RWPE2 (cell line): ENCODE data around the gene SBK1.

Source experiments
- ATAC-seq: fragments of 200-7000 bp; cut with Tn5 transposase; 3 replicates; pipeline ENCODE4 v1.9.1; 2021; ENCODE audit warnings: low read depth
- DNase-seq: peaks from one replicate; pipeline ENCODE4 v3.0.0-alpha.2; 2020; ENCODE audit warnings: low spot score
- H3K27ac ChIP-seq: fragments of 450-650 bp; 2 replicates; pipeline ENCODE4 v1.5.1; 2017; ENCODE audit warnings: mild to moderate bottlenecking; ENCODE audit not compliant: poor library complexity, severe bottlenecking
- H3K27me3 ChIP-seq: fragments of 250-450 bp; sonication (Bioruptor Pico); 2 replicates; pipeline ENCODE4 v1.5.1; 2021; ENCODE audit warnings: mild to moderate bottlenecking, moderate library complexity; ENCODE audit not compliant: insufficient read depth, poor library complexity, severe bottlenecking
- H3K36me3 ChIP-seq: fragments of 250-450 bp; sonication (Bioruptor Pico); 2 replicates; pipeline ENCODE4 v1.5.1; 2020; ENCODE audit warnings: low read depth, mild to moderate bottlenecking, moderate library complexity
- H3K4me1 ChIP-seq: fragments of 250-450 bp; sonication (Bioruptor Pico); 2 replicates; pipeline ENCODE4 v1.5.1; 2021; ENCODE audit warnings: mild to moderate bottlenecking, moderate library complexity; ENCODE audit not compliant: insufficient read depth, poor library complexity, severe bottlenecking
- H3K4me3 ChIP-seq: fragments of 250-450 bp; sonication (Bioruptor Pico); 2 replicates; pipeline ENCODE4 v1.5.1; 2021; ENCODE audit warnings: mild to moderate bottlenecking, moderate library complexity; ENCODE audit not compliant: severe bottlenecking
- H3K9me3 ChIP-seq: fragments of 250-450 bp; sonication (Bioruptor Pico); 2 replicates; pipeline ENCODE4 v1.5.1; 2021; ENCODE audit warnings: mild to moderate bottlenecking, moderate library complexity; ENCODE audit not compliant: severe bottlenecking
- TF ChIP-seq, protein P1 (sequence below): fragments of 450-650 bp; IDR thresholded peaks from one replicate; pipeline ENCODE4 v1.5.1; 2017; ENCODE audit warnings: mild to moderate bottlenecking, moderate library complexity; ENCODE audit not compliant: poor library complexity, severe bottlenecking

Gene SBK1

DNA sequence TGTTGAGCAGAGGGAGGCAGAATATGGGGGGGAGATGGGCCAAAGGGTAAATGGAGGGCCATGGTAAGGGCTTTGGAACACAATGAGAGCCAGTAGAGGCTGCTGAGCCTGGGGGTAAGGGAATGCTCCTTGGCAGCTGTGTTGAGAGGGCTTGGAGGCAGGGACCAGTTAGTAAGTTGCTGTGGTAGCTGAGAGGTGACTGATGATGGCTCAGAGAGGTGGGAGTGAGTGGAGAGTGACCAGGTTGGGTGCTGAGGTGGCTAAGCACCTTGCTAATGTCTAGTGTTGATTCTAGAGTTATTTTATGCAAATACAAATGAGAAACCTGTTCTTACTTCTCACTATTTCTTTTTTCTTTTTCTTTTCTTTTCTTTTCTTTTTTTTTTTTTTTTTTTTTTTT is 10.8 kb downstream of the SBK1 start:
- H3K27me3 ChIP-seq = no peaks in the 10 kb centered on the region
- no peaks in the 10 kb centered on the region for H3K36me3 ChIP-seq
- H3K27ac ChIP-seq = no peak overlapping the region
- no peaks in the 10 kb centered on the region for H3K9me3 ChIP-seq
- no peaks in the 10 kb centered on the region for H3K4me1 ChIP-seq
- TF ChIP-seq, protein P1, sequence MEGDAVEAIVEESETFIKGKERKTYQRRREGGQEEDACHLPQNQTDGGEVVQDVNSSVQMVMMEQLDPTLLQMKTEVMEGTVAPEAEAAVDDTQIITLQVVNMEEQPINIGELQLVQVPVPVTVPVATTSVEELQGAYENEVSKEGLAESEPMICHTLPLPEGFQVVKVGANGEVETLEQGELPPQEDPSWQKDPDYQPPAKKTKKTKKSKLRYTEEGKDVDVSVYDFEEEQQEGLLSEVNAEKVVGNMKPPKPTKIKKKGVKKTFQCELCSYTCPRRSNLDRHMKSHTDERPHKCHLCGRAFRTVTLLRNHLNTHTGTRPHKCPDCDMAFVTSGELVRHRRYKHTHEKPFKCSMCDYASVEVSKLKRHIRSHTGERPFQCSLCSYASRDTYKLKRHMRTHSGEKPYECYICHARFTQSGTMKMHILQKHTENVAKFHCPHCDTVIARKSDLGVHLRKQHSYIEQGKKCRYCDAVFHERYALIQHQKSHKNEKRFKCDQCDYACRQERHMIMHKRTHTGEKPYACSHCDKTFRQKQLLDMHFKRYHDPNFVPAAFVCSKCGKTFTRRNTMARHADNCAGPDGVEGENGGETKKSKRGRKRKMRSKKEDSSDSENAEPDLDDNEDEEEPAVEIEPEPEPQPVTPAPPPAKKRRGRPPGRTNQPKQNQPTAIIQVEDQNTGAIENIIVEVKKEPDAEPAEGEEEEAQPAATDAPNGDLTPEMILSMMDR = no peak
- H3K4me3 ChIP-seq = no peak overlapping the region
- DNase-seq (no peak), ATAC-seq (no peak)

DNA sequence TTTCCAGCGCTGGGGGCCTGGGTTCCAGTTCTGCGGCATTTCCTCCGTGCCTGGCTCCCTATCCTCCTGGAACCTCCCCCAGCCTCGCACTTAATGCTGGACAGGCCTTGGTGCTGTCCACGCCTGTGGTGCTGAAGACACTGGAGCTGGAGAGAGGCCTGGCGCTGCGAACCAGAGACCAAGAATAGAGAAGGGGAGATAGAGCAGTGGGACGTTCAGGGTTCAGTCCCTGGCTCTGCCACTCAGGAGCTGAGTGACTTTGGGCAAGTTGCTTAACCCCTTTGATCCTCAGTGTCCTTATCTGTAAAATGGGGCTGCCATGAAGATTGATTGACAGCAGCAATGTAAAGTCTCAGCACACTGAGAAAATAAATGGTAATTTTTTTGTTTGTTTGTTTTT is 11.9 kb downstream of the SBK1 start:
- H3K4me3 ChIP-seq = no peak overlapping the region
- no peaks in the 10 kb centered on the region for H3K36me3 ChIP-seq
- no peaks in the 10 kb centered on the region for H3K27me3 ChIP-seq
- no peaks in the 10 kb centered on the region for H3K4me1 ChIP-seq
- H3K9me3 ChIP-seq = no peaks in the 10 kb centered on the region
- H3K27ac ChIP-seq = no peak overlapping the region
- DNase-seq (no peak), ATAC-seq (no peak)
- TF ChIP-seq, protein P1 = no peak

DNA sequence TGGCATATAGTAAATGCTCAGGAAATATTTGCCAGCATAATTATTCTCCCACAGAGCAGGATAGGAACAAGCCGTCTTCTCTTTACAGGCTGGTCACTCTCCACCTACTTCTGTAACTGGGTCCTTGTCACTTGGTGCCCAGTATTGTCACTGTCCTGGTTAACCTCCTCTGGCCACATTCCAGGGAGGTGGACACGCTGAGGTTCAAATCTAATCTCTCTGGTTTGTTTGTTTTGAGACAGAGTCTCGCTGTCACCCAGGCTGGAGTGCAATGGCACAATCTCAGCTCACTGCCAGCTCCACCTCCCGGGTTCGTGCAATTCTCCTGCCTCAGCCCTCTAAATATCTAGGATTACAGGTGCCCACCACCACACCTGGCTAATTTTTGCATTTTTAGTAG is 15.6 kb downstream of the SBK1 start:
- Histone ChIP-seq H3K27me3 (no peaks in the 10 kb centered on the region), H3K36me3 (no peaks in the 10 kb centered on the region), H3K27ac (no peak overlapping the region), H3K4me1 (no peaks in the 10 kb centered on the region), H3K4me3 (no peak overlapping the region), H3K9me3 (no peaks in the 10 kb centered on the region)
- ATAC-seq (no peak), DNase-seq (no peak)
- TF ChIP-seq, protein P1 = no peak

DNA sequence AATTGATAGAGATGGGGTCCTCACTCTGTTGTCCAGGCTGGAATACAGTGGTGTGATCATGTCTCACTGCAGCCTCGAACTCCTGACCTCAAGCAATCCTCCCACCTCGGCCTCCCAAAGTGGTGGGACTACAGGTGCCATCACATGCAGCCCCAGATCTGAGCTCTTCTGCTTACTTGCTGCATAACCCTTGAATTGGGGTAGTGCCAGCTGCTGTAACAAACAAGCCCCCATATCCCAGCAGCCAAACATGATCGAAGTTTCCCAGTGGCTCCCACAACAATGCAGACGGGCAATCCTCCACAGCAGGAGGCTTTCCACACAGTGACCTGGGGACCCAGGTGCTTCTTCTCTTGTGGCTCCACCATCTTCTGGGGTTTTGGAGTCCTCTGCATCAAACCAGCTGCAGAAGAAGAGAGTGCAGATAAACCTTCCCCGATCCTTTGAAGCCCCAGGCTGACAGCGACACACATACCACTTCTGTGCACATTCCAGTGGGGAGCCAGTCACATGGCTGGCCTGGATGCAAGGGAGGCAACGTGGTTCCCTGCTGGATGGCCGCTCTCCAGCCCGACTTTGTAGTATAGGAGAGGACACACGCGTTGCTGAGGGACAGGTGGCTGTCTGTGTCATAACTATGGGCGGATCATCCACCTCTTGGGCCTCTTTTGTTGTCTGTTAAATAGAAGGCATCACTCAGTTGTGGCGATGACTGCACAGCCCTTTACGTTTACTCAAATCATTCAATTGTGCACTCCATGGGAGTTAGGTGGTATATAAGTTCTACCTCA is 16.7 kb downstream of the SBK1 start:
- H3K36me3 ChIP-seq = no peaks in the 10 kb centered on the region
- no peaks in the 10 kb centered on the region for H3K9me3 ChIP-seq
- H3K4me3 ChIP-seq = no peak overlapping the region
- no peak for DNase-seq
- no peaks in the 10 kb centered on the region for H3K27me3 ChIP-seq
- ATAC-seq = no peak
- no peaks in the 10 kb centered on the region for H3K4me1 ChIP-seq
- no peak overlapping the region for H3K27ac ChIP-seq
- TF ChIP-seq, protein P1 = no peak

DNA sequence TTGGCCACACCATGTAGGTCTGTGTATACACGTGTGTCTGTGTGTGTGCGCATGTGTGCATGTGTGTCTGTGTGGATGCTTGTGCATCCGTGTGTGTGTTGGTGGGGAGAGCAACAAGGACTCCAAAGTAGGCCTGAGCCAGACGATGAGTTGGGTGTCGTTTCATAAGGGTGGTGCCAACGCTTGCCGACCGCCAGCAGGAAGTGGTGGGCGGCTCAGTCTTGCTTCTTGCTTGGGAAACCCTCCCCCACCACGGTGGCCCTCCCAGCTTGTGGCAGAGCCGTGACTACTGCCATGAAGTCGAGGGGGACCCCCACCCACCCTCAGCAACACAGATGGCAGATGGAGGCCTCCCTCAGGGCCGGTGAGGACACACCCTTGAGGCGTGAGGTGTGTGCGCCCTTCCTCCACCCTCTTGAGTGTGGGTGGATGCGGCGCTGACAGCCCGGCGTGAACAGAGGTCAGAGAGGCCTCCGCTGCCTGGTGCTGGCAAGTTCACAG is 17.5 kb downstream of the SBK1 start:
- no peaks in the 10 kb centered on the region for H3K36me3 ChIP-seq
- DNase-seq (no peak), ATAC-seq (no peak)
- H3K27ac ChIP-seq = no peak overlapping the region
- TF ChIP-seq, protein P1 = no peak
- no peaks in the 10 kb centered on the region for H3K4me1 ChIP-seq
- H3K27me3 ChIP-seq = no peaks in the 10 kb centered on the region
- no peaks in the 10 kb centered on the region for H3K9me3 ChIP-seq
- no peak overlapping the region for H3K4me3 ChIP-seq
